Measurements from ENCODE around the gene NOP16.

The NOP16 gene

GRCh38 chr5:176355400-176356178, 32.8 kb downstream of the NOP16 start:
- no peak for DNase-seq

- DNase-seq, result no peak
Measured at GRCh38 chr5:176353533-176353932, 34.9 kb downstream of the NOP16 start.

- no peak for DNase-seq
Measured at GRCh38 chr5:176352116-176352878, 36.1 kb downstream of the NOP16 start.

- no peak for DNase-seq
Measured at GRCh38 chr5:176350416-176350815, 38.0 kb downstream of the NOP16 start.

GRCh38 chr5:176342766-176343458, 45.5 kb downstream of the NOP16 start:
- no peak for DNase-seq

GRCh38 chr5:176342158-176342483, 46.3 kb downstream of the NOP16 start:
- no peak for DNase-seq

- no peak for DNase-seq
Measured at GRCh38 chr5:176341325-176342157, 46.9 kb downstream of the NOP16 start.

GRCh38 chr5:176339304-176339703, 49.1 kb downstream of the NOP16 start:
- no peak for DNase-seq

GRCh38 chr5:176337913-176338312, 50.5 kb downstream of the NOP16 start:
- no peak for DNase-seq

GRCh38 chr5:176334031-176334770, 54.2 kb downstream of the NOP16 start:
- DNase-seq, result no peak

Data from COR-L47 (cell line).